BE2C (cell line): ENCODE results near the gene GOT1.

Experiments used
- DNase-seq: peaks from one replicate; pipeline ENCODE4 v3.0.0-alpha.2; 2020
- H3K27me3 ChIP-seq: fragments of 250-450 bp; sonication (Bioruptor Pico); 2 replicates; pipeline ENCODE4 v1.5.1; 2020; ENCODE audit warnings: mild to moderate bottlenecking
- H3K36me3 ChIP-seq: fragments of 250-450 bp; sonication (Bioruptor Pico); 2 replicates; pipeline ENCODE4 v1.5.1; 2020; ENCODE audit warnings: mild to moderate bottlenecking
- H3K4me1 ChIP-seq: fragments of 250-450 bp; sonication (Bioruptor Pico); 2 replicates; pipeline ENCODE4 v1.5.1; 2020
- H3K4me3 ChIP-seq: 2 replicates; pipeline ENCODE4 v1.5.1; 2011; ENCODE audit warnings: low read depth, low read length
- H3K9me3 ChIP-seq: fragments of 250-450 bp; sonication (Bioruptor Pico); 2 replicates; pipeline ENCODE4 v1.5.1; 2020
- TF ChIP-seq, protein P1 (sequence below): IDR thresholded peaks from 2 replicates; pipeline ENCODE4 v1.5.1; 2012; ENCODE audit warnings: mild to moderate bottlenecking, low read depth, low read length

The GOT1 gene

DNA sequence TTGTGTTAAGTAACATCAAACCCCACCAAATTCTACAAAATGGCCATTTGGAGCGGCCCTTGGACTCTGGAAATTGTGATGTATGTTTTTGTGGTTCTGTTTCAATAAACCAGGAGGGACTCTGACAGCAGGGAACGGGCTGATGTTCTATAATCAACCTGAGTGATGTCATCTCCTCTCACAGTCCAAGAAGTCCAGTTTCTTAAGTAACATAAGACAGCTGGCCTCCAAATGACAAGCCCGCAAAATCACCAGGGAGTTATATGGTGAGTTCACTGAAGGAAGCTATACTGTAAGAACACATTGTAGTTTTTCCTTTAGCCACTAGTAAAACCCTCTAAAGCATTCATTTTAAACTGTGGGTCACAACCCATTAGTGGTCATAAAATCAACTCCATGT lies 34.0 kb downstream of the GOT1 start:
- Histone ChIP-seq H3K4me1 (no peaks in the 10 kb centered on the region), H3K36me3 (peaks cover 35% of the 10 kb centered on the region), H3K9me3 (no peaks in the 10 kb centered on the region), H3K4me3 (no peak overlapping the region), H3K27me3 (no peaks in the 10 kb centered on the region)
- TF ChIP-seq, protein P1, sequence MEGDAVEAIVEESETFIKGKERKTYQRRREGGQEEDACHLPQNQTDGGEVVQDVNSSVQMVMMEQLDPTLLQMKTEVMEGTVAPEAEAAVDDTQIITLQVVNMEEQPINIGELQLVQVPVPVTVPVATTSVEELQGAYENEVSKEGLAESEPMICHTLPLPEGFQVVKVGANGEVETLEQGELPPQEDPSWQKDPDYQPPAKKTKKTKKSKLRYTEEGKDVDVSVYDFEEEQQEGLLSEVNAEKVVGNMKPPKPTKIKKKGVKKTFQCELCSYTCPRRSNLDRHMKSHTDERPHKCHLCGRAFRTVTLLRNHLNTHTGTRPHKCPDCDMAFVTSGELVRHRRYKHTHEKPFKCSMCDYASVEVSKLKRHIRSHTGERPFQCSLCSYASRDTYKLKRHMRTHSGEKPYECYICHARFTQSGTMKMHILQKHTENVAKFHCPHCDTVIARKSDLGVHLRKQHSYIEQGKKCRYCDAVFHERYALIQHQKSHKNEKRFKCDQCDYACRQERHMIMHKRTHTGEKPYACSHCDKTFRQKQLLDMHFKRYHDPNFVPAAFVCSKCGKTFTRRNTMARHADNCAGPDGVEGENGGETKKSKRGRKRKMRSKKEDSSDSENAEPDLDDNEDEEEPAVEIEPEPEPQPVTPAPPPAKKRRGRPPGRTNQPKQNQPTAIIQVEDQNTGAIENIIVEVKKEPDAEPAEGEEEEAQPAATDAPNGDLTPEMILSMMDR: no peak
- no peak for DNase-seq

DNA sequence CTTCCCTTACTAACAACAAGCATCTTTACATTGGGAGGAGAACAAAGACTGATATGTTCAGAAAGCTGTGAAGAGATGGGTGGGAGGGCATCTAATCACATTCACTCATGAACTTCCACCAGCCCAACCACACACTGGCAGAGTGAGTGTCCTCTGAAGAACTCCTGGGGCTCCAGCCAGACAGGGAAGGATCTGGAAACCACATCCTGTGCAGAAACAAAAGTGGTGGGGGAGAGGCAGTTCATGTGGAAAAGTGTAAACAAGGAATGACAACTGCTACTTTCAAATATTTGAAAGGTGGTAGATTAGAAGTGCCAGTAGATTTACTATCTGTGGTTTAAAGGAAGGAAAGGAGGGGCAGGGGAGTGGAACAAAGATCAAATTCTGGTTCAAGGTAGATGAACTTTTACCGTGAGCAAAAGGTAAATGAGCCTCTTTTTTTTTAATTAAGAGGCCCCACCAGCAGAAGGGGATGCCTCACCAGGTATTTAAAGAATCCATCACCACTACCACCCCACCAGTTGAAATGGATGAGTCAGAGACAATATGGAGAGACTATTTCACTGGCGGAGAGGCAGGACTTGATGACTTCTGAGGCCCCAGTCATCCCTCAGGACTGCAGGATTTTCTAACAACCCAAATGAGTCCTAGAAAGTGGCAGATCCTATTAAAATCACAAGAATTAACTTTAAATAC lies 34.5 kb downstream of the GOT1 start:
- no peak for DNase-seq
- TF ChIP-seq, protein P1: no peak
- peaks cover 32% of the 10 kb centered on the region for H3K36me3 ChIP-seq

DNA sequence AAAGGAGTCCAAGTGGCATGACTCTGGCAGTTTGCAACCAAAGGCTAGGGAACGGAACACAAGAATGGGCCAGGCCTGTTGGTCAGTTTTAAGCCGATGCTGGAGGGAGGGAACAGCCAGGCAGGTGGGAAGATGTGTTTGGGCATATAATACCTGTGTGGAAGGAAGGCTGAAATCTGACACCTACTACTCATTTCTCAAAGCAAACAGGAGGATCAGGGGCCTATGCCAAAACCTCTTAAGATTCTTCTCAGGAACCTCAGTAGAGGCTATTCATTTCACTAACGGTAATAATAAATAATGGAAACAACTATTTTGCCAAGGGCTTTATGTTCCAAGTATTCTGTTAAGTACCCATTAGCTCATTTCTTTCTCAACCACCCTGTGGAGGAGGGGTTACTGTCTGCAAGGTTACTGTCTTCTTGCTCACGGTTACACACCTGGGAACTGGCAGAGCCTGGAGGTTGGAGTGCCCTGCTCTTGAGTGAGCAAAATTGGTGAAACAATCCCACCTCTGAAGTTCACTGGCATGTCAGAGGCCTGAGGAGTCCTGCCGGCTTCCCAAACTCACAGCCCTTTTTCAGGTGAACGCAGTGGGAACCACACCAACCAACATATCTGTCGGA lies 35.5 kb downstream of the GOT1 start:
- no peak for DNase-seq
- Histone ChIP-seq H3K9me3 (no peaks in the 10 kb centered on the region), H3K27me3 (no peaks in the 10 kb centered on the region), H3K4me3 (no peak overlapping the region), H3K4me1 (no peaks in the 10 kb centered on the region), H3K36me3 (peaks cover 24% of the 10 kb centered on the region)
- TF ChIP-seq, protein P1: no peak

More for the DNA sequence above, 34.5 kb downstream of the GOT1 start:
- H3K9me3 ChIP-seq: no peaks in the 10 kb centered on the region
- H3K4me1 ChIP-seq: no peaks in the 10 kb centered on the region
- no peak overlapping the region for H3K4me3 ChIP-seq
- H3K27me3 ChIP-seq: no peaks in the 10 kb centered on the region

DNA sequence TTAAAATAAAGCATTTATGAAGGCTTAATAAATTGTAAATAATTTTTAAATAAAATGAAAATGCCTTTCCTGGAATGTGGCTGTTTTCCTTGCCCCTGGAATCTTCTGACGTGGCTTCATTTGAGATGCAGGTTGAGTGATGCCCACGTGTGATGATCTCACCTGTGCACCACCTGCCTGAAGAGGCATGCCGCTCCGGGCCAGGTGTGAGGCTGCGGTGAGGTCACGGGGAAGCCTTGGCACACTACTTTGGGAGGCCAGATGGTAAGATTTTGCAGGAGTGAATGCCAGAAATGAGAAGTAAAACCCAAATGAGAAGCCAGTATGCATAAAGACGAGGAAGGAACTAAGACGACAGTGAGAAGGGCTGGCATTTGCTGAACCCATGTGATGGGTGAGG lies 36.2 kb downstream of the GOT1 start:
- H3K27me3 ChIP-seq: no peaks in the 10 kb centered on the region
- peaks cover 18% of the 10 kb centered on the region for H3K36me3 ChIP-seq
- no peaks in the 10 kb centered on the region for H3K4me1 ChIP-seq
- DNase-seq: no peak
- TF ChIP-seq, protein P1: no peak
- H3K9me3 ChIP-seq: no peaks in the 10 kb centered on the region
- H3K4me3 ChIP-seq: no peak overlapping the region

DNA sequence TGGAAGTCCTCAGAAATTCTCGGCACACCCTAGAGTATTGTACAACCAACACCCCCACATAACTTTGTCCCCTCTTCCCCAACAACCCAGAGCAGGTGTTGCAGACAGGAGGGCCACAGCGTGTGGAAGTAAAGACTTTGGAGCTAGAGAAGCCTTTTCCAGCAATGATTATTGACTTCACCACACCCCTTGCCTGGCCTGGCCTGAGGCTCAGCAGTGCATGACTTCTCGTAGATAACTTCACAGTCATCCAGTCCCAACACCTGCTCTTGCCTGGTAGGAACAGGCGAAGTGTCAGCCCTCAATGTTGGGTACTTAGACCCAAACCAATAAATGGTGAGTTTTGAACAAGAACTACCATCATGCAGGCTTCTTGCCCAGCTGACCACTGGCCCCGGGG lies 36.7 kb downstream of the GOT1 start:
- TF ChIP-seq, protein P1: no peak
- DNase-seq: no peak
- Histone ChIP-seq H3K27me3 (no peaks in the 10 kb centered on the region), H3K9me3 (no peaks in the 10 kb centered on the region), H3K4me3 (no peak overlapping the region), H3K4me1 (no peaks in the 10 kb centered on the region), H3K36me3 (peaks cover 15% of the 10 kb centered on the region)

DNA sequence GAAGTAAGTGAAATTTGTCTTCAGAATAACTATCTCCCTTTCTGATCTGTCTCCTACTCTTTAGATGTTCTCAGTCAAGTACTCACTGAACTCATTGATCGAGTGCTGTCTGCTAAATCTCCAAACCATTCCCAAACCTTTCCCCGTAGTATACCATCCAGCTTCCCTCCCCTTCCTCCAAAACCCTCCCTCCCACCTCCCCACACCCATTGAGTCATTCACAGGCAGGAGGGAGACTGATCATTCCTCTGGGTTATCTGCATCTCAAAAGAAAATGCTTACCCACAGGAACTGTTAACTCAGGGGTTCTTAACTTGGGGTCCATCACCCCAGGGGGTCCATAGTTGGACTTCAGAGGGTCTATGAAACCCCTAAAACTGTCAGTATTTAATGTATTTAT lies 37.4 kb downstream of the GOT1 start:
- no peaks in the 10 kb centered on the region for H3K9me3 ChIP-seq
- H3K4me3 ChIP-seq: no peak overlapping the region
- H3K4me1 ChIP-seq: no peaks in the 10 kb centered on the region
- H3K36me3 ChIP-seq: peaks cover 10% of the 10 kb centered on the region
- no peak for DNase-seq
- TF ChIP-seq, protein P1: no peak
- no peaks in the 10 kb centered on the region for H3K27me3 ChIP-seq
